GM19372 (cell line): Measurements from ENCODE around the gene FGF23.

Experiments
- ATAC-seq: cut with Tn5 transposase; IDR thresholded peaks from one replicate; pipeline ENCODE4 v1.9.1; 2021; ENCODE audit warnings: mild to moderate bottlenecking, low read depth, moderate library complexity; ENCODE audit not compliant: unreplicated experiment

FGF23 gene

DNA sequence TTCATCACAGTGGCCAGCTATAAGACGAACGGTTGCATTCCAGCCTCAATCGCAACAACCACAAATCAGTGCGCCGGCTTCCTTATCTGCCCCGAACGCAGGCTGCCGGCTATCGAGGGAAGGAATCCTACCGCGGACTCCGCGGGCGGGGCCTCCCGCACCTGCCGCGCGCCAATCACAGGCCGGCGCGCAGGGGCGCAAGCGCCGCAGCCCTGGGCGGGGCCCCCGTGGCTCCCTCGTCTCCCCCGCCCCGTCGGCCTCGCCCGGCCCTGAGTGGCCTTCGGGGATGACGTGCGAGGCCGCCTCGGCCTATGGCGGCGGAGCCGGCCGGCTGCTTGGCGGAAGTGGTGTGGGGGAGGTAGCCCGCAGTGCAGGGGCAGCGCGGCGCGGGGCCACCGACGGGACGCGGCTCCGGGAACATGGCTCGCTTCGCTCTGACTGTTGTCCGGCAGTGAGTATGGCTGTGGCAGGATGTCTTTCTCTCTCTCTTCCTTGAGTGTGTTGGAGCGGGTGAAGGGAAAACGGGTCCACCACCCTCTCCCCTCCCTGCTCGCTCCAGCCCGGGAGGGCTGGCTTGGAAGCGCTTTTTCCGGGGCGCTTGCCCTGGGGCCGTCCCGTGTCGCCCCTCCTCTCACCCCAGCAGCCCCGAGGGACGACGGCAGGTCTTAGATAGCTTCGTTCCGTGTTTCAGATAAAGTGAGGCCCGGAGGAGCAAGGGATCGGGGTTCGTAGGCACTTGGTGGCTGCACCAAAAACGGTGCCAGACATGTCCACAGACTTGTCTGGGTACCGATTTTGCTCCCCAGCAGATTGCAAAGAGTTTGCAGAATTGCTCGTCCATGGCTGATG is 58.4 kb downstream of the FGF23 start, which contains the start of gene TIGAR:
Gene TIGAR, plus strand, starts transcription at position 361 of the 849 bp plus-strand sequence. Its CDS starts 59 bp downstream, at position 420.
- ATAC-seq, result peak; percentile 97

DNA sequence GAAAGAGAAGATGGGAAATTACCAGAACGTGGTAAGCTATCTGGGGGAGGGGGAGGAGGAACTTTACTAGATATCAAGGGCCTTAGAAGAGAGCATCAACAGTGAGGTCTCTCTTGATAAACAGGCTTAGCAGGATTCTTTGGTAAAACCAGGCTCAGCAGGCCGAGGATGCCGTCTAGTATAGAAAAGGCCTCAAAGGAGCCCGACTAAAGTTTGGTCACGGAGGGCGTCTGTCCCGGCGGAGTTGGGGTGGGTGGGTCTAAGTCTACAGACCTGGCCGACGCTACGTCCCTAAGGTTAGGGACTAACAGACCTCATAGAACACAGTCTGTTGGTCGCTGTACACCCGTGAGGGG is 59.0 kb downstream of the FGF23 start:
- ATAC-seq, result peak; percentile 23
